SJSA1 (cell line): ENCODE results near the gene THOC2. TPM values are rescaled to one million over a fixed set of nuclear protein-coding genes. Genes with fewer than 3 reads are reported as not detected.
"Not testable (repeated sequence)": the region's sequence is repeated elsewhere in the genome, so short reads cannot be mapped to it uniquely, and the experiment has no call there.

Source experiments
- DNase-seq, 2 experiments: peaks; one replicate each; pipeline ENCODE4 v3.0.0-alpha.2; 2015 to 2020; ENCODE audit warnings: low spot score in 2 of 2, low read depth in 1 of 2
- H3K27ac ChIP-seq: fragments of 250-450 bp; sonication (Bioruptor Pico); 2 replicates; pipeline ENCODE4 v1.5.1; 2020; ENCODE audit warnings: mild to moderate bottlenecking, moderate library complexity
- H3K27me3 ChIP-seq: fragments of 250-450 bp; sonication (Bioruptor Pico); replicated peaks from 2 replicates; pipeline ENCODE4 v1.5.1; 2020; ENCODE audit warnings: mild to moderate bottlenecking, moderate library complexity
- H3K36me3 ChIP-seq: fragments of 250-450 bp; sonication (Bioruptor Pico); 2 replicates; pipeline ENCODE4 v1.5.1; 2020; ENCODE audit warnings: mild to moderate bottlenecking
- H3K4me1 ChIP-seq: fragments of 250-450 bp; sonication (Bioruptor Pico); replicated peaks from 2 replicates; pipeline ENCODE4 v1.6.1; 2021; ENCODE audit warnings: mild to moderate bottlenecking
- H3K4me3 ChIP-seq: fragments of 250-450 bp; sonication (Bioruptor Pico); 2 replicates; pipeline ENCODE4 v1.5.1; 2020; ENCODE audit warnings: mild to moderate bottlenecking
- H3K9me3 ChIP-seq: fragments of 250-450 bp; sonication (Bioruptor Pico); replicated peaks from 2 replicates; pipeline ENCODE4 v1.5.1; 2020; ENCODE audit warnings: mild to moderate bottlenecking
- total RNA-seq: library from RNA; depleted of rRNA; stranded (reverse); fragments of >200 nt; shearing (Covaris generic); gene quantifications from 2 replicates; pipeline ENCODE4 v1.2.3, GENCODE V29; 2014

Gene THOC2
- total RNA-seq, 1 experiment from 2014 or later, result 63.0 TPM

GRCh38 chrX:123679733-123680460 is 53.0 kb downstream of the THOC2 start:
- not testable (repeated sequence) for DNase-seq, H3K27me3 ChIP-seq, H3K4me1 ChIP-seq, H3K36me3 ChIP-seq, H3K9me3 ChIP-seq, H3K4me3 ChIP-seq, H3K27ac ChIP-seq

GRCh38 chrX:123675154-123675553 is 57.7 kb downstream of the THOC2 start:
- no peak overlapping the region for H3K4me3 ChIP-seq
- no peak overlapping the region for H3K27ac ChIP-seq
- H3K36me3 ChIP-seq, result peaks cover 4% of the 10 kb centered on the region; the same call in 1 of the 2 replicates
- no peaks in the 10 kb centered on the region for H3K27me3 ChIP-seq
- H3K9me3 ChIP-seq, result no peaks in the 10 kb centered on the region
- no peaks in the 10 kb centered on the region for H3K4me1 ChIP-seq
- DNase-seq, result no peak

GRCh38 chrX:123673813-123674212 is 59.0 kb downstream of the THOC2 start:
- Histone ChIP-seq H3K9me3 (no peaks in the 10 kb centered on the region), H3K36me3 (peaks cover 4% of the 10 kb centered on the region; the same call in 1 of the 2 replicates), H3K27me3 (no peaks in the 10 kb centered on the region), H3K27ac (no peak overlapping the region), H3K4me1 (no peaks in the 10 kb centered on the region), H3K4me3 (no peak overlapping the region)
- DNase-seq, result no peak

DNA sequence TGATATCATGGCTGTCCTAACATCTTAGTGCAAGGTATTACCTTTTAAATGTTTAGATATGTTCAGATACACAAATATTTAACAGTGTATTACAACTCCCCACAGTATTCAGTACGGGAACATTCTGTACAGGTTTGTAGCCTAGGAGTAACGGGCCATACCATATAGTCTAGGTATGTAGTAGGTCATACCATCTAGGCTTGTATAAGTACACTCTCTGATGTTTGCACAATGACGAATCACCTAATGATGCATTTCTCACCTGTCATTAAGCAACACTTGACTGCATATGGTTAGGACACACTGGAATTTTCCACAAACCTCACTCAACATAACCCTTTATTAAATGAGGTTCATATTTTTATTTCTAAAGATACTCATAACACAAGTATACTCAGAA is 67.7 kb downstream of the THOC2 start:
- DNase-seq, result no peak

DNA sequence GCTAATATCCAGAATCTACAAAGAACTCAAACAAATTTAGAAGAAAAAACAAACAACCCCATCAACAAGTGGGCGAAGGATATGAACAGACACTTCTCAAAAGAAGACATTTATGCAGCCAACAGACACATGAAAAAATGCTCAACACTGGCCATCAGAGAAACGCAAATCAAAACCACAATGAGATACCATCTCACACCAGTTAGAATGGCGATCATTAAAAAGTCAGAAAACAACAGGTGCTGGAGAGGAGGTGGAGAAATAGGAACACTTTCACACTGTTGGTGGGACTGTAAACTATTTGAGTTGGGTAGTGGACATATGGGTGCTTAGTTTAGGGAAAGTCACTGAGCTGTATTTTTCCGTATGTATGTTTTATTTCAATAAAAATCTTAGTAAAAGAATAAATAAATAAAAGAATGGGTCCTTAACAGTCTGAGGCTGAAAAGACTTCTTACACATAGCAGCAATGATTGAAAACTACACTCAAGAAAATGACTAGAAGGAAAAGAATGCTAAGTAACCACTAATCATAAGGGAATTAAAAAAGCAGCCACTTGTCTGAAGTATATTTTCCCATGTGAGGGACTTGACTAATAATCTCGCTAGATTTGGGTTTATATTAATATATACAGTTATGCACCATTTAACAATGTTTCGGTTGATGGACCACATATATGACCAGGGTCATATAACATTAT is 68.2 kb downstream of the THOC2 start:
- peaks cover 15% of the 10 kb centered on the region for H3K36me3 ChIP-seq
- not testable (repeated sequence) for H3K4me3 ChIP-seq, H3K27ac ChIP-seq, H3K27me3 ChIP-seq, DNase-seq, H3K4me1 ChIP-seq, H3K9me3 ChIP-seq

More for the DNA sequence above, 67.7 kb downstream of the THOC2 start:
- Histone ChIP-seq H3K4me3 (no peak overlapping the region), H3K36me3 (peaks cover 15% of the 10 kb centered on the region), H3K27ac (no peak overlapping the region), H3K27me3 (no peaks in the 10 kb centered on the region), H3K4me1 (no peaks in the 10 kb centered on the region), H3K9me3 (no peaks in the 10 kb centered on the region)

GRCh38 chrX:123663720-123664119 is 69.1 kb downstream of the THOC2 start:
- H3K27ac ChIP-seq, H3K4me3 ChIP-seq, H3K27me3 ChIP-seq: not testable (repeated sequence)

GRCh38 chrX:123656507-123656906 is 76.3 kb downstream of the THOC2 start:
- not testable (repeated sequence) for H3K4me1 ChIP-seq, DNase-seq, H3K27me3 ChIP-seq, H3K4me3 ChIP-seq, H3K36me3 ChIP-seq, H3K27ac ChIP-seq, H3K9me3 ChIP-seq

More at GRCh38 chrX:123663720-123664119, 69.1 kb downstream of the THOC2 start:
- H3K36me3 ChIP-seq, result peaks cover 15% of the 10 kb centered on the region
- H3K4me1 ChIP-seq, H3K9me3 ChIP-seq, DNase-seq: not testable (repeated sequence)

DNA sequence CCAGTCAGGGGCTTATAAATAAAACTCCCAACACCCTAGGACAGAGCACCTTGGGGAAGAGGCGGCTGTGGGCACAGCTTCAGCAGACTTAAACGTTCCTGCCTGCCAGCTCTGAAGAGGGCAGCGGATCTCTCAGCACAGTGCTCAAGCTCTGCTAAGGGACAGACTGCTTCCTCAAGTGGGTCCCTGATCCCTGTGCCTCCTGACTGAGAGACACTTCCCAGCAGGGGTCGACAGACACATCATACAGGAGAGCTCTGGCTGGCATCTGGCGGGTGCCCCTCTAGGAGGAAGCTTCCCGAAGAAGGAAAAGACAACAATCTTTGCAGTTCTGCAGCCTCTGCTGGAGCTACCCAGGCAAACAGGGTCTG is 84.1 kb downstream of the THOC2 start:
- H3K27ac ChIP-seq, H3K36me3 ChIP-seq, H3K4me1 ChIP-seq, H3K9me3 ChIP-seq, H3K27me3 ChIP-seq, H3K4me3 ChIP-seq, DNase-seq: not testable (repeated sequence)

- peaks cover 9% of the 10 kb centered on the region for H3K4me1 ChIP-seq
- H3K27ac ChIP-seq, result no peak overlapping the region
- peaks cover 3% of the 10 kb centered on the region for H3K36me3 ChIP-seq
- H3K27me3 ChIP-seq, result no peaks in the 10 kb centered on the region
- peak; percentile 19 to 46 for DNase-seq
- no peak overlapping the region for H3K4me3 ChIP-seq
- no peaks in the 10 kb centered on the region for H3K9me3 ChIP-seq
Measured at GRCh38 chrX:123648028-123648810, 84.6 kb downstream of the THOC2 start.

DNA sequence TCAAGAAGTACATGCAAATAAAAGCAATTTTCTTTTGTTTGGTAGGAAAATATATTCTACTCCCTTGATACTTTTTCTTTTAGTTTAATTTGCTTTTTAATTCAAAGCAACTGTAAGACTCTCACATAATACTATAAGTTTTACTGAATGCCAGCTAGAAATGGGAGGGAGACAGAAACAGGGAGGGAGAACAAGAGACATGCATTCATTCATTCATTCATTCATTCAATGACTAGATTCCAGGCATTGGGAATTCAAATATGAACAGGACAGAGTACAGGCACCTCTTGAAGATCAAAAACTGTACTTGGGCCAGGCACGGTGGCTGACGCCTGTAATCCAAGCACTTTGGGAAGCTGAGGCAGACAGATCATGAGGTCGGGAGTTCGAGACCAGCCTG is 85.6 kb downstream of the THOC2 start:
- peaks cover 3% of the 10 kb centered on the region for H3K36me3 ChIP-seq

DNA sequence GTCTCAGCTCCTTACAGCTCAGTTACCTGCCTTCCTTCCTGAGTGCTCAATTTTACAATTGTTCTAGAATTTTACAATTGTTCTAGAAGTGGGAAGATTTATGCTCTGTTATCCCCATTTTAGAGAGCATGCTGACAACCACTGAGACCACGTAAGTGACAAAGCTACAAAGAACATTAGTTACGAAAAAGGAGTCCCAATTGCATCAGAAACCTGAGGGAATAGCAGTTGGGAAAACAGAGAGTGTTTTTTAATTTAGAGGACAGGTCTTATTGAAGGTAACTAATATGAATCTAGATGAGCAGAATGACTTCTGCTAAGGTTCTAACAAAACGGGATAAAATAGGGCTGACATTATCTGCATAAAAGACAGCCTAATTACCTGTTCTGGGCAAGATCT is 103.3 kb downstream of the THOC2 start:
- no peak for DNase-seq
- no peaks in the 10 kb centered on the region for H3K9me3 ChIP-seq
- H3K36me3 ChIP-seq, result peaks cover 22% of the 10 kb centered on the region
- H3K27me3 ChIP-seq, result no peaks in the 10 kb centered on the region
- H3K4me3 ChIP-seq, result no peak overlapping the region
- no peak overlapping the region for H3K27ac ChIP-seq
- H3K4me1 ChIP-seq, result peaks cover 13% of the 10 kb centered on the region

More for the DNA sequence above, 85.6 kb downstream of the THOC2 start:
- no peaks in the 10 kb centered on the region for H3K9me3 ChIP-seq
- no peaks in the 10 kb centered on the region for H3K27me3 ChIP-seq
- no peak overlapping the region for H3K4me3 ChIP-seq
- H3K4me1 ChIP-seq, result peaks cover 9% of the 10 kb centered on the region
- no peak overlapping the region for H3K27ac ChIP-seq
- no peak for DNase-seq

DNA sequence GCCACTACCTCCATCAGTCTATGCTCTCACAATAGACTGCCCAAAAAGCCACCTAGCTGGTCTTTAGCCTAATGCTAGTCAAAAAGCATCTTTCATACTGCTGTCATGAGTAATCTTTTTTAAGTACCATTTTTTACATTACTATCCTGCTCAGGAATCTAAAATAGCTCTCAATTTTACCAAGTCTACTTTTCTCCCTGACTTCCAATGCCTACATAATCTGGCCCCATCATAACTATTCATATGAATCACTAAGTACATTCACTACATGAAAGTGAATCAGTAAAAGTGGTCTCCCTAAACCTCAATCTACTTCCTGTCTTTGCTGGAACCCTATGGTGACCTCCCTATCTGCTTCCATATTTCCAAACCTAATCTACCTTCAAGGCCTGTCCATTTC is 105.9 kb downstream of the THOC2 start:
- Histone ChIP-seq H3K4me3 (no peak overlapping the region), H3K27me3 (no peaks in the 10 kb centered on the region), H3K27ac (no peak overlapping the region), H3K4me1 (peaks cover 13% of the 10 kb centered on the region), H3K36me3 (peaks cover 28% of the 10 kb centered on the region), H3K9me3 (no peaks in the 10 kb centered on the region)
- peak in 1 of 2 experiments; percentile 7 for DNase-seq

- H3K36me3 ChIP-seq, result peaks cover 28% of the 10 kb centered on the region
- H3K27me3 ChIP-seq, result no peaks in the 10 kb centered on the region
- no peak overlapping the region for H3K4me3 ChIP-seq
- no peaks in the 10 kb centered on the region for H3K9me3 ChIP-seq
- H3K4me1 ChIP-seq, result peaks cover 13% of the 10 kb centered on the region
- no peak overlapping the region for H3K27ac ChIP-seq
- DNase-seq, result no peak
Measured at GRCh38 chrX:123625952-123626351, 106.9 kb downstream of the THOC2 start.

DNA sequence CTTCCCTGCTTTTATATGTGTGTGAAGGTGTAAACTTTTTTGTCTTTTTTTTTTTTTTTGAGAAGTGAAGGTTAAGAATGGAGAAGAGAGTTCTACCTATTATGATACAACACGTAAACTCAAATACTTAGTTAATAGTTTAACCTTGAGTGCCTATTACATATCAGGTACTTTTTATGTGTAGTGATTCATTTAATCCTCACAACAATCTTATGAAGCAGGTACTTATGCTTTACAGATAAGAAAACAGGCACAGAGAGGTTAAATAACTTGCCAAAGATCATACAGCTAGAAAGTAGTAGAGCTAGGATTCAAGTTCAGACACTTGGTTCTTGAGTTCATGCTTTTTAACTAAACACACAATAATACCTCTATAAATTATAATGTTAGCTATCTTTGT is 107.4 kb downstream of the THOC2 start:
- Histone ChIP-seq H3K27me3 (no peaks in the 10 kb centered on the region), H3K36me3 (peaks cover 28% of the 10 kb centered on the region), H3K4me1 (peaks cover 13% of the 10 kb centered on the region), H3K27ac (no peak overlapping the region), H3K9me3 (no peaks in the 10 kb centered on the region), H3K4me3 (no peak overlapping the region)
- DNase-seq, result no peak
